Femur (tissue), 1 donor: ENCODE results near the gene SLC25A29.
"Not testable (repeated sequence)": the region's sequence is repeated elsewhere in the genome, so short reads cannot be mapped to it uniquely, and the experiment has no call there.

Experiments used
- DNase-seq: peaks from one replicate; pipeline ENCODE4 v3.0.0-alpha.2; 2017

The SLC25A29 gene

DNA sequence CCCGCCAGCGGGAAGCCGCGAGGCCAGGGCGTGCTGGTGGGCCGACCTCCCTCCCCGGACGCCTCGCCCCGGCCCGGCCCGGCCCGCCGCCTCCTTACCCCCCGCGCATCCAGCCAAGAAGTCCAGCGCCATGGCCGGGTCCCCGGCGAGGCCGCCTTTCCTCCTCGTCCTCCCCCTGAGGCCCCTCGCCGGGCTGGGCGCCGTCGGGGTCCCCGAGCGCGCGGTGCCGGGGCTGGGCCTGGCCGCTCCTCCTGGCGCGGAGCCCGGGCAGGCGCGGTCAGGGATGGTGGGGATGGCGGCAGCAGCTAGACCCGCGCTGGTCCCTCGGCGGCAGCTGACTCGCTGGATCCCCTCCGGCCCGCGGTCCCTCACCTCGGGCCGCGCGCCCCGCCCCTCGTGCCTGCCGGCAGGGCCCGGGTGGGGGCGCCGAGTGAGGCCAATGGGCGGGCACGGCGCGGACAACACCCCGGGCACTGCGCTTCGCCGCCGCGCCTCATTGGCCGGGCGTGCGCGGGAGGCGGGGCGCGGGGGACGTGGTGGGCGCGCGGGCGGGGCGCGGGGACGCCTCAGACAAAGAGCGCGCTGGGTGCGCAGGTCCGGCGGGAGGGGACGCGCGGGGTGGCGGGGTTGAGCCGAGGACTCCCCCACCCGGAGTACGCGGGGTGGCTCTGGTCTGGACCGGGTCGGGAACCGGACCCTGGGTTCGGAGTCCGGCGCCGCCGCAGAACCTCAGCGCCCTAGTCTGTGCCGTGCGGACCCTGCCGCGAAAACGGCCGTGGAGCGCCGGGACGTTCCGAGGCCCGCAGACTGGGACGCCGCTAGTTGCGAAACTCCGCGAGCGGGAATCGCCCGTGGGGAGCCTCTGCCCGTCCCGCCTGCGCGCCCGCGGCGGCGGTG is at the start of gene SLC25A29:
Gene SLC25A29 (minus strand): TSS at position 344 of the 897 bp plus-strand sequence. CDS start 212 bp downstream, at position 132.
- DNase-seq: peak; percentile 91

DNA sequence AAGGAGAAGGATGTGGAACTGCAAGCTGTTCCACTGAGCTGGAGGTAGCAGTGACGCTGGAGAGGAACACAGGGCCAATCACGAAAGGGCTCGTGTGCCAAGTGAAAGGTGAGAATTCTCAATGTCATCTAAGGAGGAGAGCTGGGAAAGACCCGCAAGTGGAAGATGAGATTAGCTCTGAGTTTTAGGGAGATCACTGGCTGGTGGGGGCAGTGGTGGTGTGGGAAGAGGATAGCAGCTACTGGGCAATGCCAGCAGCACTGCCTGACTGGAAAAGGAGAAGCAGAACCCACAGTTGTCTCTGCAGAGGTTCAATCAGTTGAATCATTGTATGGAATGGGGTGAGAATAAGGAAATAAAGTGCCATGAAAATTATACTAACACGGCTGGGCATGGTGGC is 44.7 kb upstream of the SLC25A29 start:
- no peak for DNase-seq

GRCh38 chr14:100350276-100350926 is 44.2 kb upstream of the SLC25A29 start:
- no peak for DNase-seq

DNA sequence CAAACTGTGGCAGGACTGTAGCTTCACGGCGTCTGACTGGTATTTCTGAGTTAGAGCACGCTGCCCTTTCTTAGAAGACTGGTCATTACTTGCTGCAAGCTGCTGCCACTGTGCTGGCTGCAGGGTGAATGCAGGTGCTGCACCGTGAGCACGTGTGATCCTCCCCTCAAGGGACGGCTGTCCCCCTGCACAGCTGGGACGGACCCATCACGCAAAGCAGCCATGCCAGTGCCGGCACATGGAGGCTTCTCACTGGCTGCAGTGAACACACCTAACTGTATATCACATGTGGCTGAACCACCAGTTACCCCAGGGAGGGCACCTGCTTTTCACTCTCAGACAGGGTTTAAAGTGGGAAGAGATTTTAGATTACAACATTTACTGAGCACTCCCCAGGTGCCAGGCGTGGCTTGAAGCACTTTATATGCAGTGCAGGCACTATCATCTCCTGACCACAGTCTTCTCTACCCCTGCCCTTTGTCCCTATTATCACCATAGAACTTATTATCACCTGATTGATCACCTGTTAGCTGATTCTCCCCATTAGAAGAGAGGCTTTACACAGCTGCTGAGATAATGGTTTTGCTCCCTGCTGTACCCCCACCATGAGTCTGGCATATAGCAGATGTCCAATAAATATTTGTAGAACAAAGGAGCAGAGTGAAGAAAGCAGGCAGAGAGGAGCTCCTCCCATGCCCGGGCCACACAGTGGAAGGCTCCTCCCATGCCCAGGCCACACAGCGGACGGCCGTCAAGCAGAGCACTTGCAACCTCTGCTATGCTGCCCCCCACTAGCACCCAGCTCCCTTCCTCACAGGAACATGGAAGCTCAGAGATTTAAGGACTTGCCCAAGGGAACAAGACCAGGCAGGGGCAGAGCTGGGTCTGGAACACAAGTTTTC is 42.8 kb upstream of the SLC25A29 start:
- no peak for DNase-seq

DNA sequence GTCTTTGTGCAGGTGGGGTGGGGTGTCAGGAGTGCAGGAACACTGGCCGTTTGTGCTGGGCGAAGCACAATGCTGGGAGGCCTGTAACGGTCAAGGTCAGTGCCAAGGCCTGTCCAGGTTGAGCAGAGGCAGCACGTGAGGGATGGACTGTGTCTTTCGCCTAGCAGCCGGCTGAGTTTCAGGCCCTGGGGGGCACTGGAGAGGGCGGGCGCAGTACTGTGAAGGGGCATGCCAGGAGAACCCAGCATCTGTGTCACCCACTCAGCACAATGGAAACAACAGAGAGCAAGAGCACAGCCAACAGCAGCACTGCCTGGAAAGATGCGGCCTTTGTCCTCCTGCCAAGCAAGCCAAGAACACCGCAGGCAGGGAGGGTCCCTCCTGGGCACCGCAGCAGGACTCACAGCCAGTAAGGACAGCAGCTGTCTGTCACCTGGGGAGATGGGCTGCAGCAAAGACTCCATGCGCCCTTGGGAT is 42.0 kb upstream of the SLC25A29 start:
- no peak for DNase-seq

DNA sequence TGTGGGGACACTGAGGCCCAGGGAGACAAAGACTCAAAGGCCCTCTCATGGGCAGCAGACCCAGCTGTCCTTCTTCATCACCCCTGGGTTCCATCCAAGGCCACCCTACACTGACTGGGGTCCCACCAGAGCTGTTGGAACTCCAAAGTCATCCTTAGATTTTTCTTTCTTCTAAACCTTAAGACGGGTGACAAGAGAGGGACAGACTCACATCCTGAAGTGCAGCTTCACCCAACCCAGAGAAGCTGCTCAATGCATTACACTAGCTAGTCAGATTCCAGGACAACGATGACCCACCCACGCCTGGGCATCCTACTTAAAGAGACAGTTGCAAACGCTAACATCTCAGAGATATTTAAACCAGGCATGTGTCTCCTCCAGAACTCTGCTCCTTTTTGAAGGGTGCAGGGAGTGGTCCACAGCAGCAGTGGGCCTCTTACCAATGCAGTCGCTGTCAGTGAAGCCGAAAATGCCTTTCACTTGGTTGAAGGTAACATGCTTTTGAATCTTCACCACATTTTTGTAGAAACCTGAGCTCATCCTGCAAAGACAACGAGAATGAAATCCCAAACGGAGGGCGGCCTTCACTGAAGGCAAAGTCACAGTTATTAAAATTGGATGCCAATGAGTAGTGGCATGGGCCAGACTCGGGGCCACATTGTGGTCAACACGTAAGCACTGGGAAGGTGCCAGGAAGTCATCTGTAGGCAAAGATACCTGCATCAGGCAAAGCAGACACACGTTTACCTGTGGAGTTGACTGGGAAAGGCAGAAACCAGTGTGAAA is 40.3 kb upstream of the SLC25A29 start:
- no peak for DNase-seq

- no peak for DNase-seq
These were observed 39.5 kb upstream of the SLC25A29 start for GRCh38 chr14:100345711-100346110.

GRCh38 chr14:100344657-100345056 is 38.4 kb upstream of the SLC25A29 start:
- DNase-seq: not testable (repeated sequence)

DNA sequence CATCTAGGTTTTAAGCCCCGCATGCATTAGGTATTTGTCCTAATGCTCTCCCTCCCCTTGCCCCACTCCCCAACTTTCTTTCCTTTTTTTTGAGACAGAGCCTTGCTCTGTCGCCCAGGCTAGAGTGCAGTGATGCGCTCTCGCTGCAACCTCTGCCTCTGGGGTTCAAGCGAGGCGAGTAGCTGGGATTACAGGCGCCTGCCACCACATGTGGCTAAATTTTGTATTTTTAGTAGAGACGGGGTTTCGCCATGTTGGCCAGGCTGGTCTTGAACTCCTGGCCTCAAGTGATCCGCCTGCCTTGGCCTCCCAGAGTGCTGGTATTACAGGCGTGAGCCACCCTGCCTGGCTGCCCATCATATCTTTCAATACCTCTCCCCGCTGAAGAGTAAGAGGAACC is 36.6 kb upstream of the SLC25A29 start:
- DNase-seq: not testable (repeated sequence)

DNA sequence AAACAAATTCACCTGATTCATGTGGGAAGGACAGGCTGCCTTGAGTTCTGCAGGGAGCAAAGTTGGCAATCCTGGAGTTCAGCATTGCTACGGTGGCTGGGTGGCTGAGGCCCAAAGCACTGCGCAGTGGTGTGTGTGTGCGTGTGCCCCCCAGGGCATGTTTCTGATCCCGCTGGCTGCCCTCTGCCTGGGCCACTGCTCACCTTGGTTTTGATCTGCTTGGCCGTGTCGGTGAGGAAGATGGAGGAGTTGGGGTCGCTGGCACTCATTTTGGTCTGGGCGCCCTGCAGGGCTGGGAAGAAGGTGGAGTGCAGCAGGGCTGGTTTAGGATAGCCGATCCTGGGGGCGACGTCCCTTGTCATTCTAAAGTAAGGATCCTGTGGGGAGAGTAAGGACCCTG is 36.0 kb upstream of the SLC25A29 start:
- no peak for DNase-seq

- DNase-seq: no peak
These were observed 35.2 kb upstream of the SLC25A29 start for GRCh38 chr14:100341301-100342031.

DNA sequence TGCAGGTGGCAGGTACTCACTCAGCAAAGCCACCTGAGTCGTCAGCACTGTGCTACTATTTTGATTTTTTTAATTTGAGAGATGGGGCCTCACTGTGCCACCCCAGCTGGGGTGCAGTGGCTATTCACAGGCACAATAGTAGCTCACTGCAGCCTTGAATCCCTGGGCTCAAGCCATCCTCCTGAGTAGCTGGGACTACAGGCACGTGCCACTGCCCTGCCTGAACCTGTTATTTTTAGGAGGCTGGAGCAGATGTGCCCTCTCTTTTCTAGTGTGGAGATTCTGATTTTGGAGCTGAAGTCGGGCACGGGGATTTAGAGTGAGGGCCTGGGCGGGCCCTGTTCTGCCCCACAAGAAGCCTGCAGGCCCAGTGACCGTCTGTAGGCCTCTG is 34.2 kb upstream of the SLC25A29 start:
- DNase-seq: no peak

DNA sequence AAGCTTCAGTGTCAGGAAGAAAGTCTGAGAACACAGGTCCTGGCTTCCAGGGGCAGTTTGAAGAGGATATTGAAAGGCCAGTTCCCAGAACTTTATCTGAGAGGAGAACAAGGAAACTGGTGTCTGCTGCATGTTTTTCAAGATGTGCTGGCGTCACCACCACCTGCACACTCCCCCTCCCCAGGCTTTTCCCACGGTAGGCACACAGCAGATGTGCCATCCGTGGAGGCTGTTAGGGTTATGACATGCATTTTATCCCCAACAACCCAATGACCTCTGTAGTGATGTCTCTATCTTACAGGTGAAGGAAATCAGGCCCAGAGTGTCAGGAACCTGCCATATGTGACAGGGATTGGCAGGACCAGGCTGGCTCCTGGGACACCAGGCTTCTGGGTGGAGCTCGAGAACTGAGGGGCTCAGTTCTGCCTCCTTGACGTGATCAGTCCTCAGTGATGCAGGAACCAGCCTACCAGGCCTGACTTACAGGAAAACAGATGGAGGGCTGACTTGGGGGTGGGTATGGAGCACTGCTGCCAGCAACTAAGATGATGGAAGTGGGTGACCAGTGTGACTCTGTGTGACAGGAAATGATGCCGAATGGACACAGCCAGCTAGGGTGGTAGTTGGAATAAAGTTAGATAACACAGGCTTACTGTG is 33.6 kb upstream of the SLC25A29 start:
- no peak for DNase-seq

DNA sequence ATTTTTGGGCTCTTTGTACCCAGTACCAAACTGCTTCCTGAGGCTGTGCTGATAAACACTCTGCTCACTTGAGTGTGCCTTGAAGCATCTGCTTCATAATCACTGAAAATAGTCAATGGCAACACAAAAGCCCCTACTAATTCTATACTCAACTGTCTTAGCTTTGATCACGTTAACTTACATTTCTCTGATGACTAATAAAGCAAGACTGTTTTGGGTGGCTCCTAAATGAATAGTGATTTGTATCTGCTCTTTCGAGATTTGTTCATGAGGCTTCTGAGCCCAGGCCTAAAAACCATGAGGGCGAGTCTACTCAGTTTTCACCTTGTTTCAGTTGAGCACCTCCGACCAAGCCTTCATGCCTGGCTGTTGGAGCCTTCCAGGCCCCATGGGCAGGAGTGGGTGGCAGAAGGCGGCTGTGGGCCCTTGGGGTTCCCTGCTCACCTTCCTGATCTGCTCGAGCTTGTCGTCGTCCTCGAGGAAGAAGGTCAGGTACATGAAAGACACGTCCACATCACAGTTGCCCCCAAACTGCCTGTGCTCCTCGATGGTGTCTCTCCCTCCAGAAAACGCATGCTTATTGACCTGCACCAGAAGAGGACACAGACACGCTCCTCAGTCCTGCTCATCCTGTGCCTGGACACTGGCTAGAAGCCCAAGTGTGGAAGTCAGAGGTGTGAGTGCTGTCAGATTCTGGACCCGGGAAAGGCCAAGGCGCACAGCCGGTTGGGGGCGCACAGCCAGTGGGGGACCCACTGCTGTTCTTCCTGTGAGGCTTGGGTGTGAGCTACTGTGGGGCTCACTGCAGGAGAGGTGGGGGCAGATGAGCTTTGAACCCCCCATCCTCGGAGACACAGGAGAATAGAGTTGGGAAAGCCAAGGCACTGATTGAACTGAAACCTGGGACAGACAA is 30.6 kb upstream of the SLC25A29 start:
- no peak for DNase-seq

DNA sequence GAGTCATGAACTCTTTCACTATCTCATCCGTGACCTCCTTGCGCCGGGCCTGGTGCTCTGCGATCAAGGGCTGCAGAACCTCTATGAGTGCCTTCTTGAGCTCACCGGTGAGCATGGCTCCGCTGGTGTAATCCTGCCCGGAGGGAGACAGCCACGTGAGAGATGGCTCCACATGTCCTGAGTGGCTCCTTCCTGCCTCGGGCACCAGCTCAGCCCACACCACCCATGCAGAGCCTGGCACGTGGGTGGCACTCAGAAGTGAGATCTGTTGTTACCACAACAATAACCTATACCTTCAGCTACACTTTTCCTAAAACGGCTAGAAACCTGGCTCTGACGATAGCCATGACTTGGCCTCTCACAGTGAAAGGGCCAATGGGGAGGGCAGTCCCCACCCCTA is 28.7 kb upstream of the SLC25A29 start:
- DNase-seq: no peak

- DNase-seq: no peak
These were observed 27.6 kb upstream of the SLC25A29 start for GRCh38 chr14:100333827-100334226.

DNA sequence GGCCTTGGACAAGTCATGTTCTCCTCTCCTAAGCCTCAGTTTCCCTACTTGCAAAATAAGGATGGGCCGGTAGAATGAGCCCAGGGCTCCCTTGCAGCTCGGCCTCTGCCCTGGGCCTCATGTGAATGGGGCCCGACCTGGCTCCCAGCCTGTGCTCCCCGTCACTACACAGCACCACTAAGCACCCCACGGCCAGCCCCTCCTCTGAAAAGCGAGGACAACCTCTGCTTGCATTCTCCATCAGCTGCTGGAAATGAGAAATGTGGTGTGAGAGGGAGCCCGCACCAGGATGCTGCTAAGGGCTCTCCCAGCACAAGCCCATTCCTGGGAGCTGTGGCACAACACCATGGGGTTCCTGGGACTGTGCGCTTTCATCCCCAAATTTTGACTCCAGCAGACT is 27.1 kb upstream of the SLC25A29 start:
- DNase-seq: no peak

GRCh38 chr14:100332797-100333196 is 26.6 kb upstream of the SLC25A29 start:
- no peak for DNase-seq

GRCh38 chr14:100332071-100332639 is 25.9 kb upstream of the SLC25A29 start:
- DNase-seq: no peak
